Prostate gland (tissue), 2 donors: ENCODE measurements around the gene ALK.

Experiments
- POLR2AphosphoS5 ChIP-seq: sonication (generic); formaldehyde crosslinking; IDR thresholded peaks from one replicate; pipeline ENCODE4 v1.6.1; 2017; ENCODE audit warnings: antibody characterized with exemption
- TF ChIP-seq, protein P1 (sequence below), 4 experiments: fragments of 200-600 bp in 2 of 4; fragments of 450-650 bp in 2 of 4; sonication (generic) in 2 of 4; IDR thresholded peaks; 1 replicate in 3 of 4; 2 replicates in 1 of 4; pipeline ENCODE4 v1.5.1; 2016 to 2019; ENCODE audit warnings: antibody characterized with exemption in 4 of 4, mild to moderate bottlenecking in 2 of 4, moderate library complexity in 2 of 4

DNA sequence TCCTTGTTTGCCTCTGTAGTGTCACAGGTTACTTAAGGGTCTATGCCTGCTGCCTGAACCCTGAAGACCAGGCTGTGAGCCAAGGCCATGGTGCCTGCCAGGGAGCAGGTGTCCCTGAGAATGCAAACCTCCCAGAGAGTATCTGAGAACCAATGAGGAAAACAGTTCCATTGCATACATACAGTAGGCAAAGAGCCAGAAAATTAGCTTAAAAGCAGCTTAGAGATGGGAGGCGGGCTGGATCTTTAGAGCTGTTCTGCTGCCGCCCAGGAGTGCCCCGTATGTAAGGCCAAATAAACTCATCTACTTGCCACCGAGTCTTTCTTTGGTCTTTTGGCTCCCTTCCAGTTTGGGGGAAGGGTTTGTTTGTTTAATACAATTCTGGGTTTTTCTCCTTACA lies 478.2 kb downstream of the ALK start:
- TF ChIP-seq, protein P1, sequence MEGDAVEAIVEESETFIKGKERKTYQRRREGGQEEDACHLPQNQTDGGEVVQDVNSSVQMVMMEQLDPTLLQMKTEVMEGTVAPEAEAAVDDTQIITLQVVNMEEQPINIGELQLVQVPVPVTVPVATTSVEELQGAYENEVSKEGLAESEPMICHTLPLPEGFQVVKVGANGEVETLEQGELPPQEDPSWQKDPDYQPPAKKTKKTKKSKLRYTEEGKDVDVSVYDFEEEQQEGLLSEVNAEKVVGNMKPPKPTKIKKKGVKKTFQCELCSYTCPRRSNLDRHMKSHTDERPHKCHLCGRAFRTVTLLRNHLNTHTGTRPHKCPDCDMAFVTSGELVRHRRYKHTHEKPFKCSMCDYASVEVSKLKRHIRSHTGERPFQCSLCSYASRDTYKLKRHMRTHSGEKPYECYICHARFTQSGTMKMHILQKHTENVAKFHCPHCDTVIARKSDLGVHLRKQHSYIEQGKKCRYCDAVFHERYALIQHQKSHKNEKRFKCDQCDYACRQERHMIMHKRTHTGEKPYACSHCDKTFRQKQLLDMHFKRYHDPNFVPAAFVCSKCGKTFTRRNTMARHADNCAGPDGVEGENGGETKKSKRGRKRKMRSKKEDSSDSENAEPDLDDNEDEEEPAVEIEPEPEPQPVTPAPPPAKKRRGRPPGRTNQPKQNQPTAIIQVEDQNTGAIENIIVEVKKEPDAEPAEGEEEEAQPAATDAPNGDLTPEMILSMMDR (IDR thresholded peaks at IDR 0.05): no peak
- no peak for TF ChIP-seq POLR2AphosphoS5
